Amniotic epithelial cell (primary cell): ENCODE results near the gene CCR8.
"Not testable (repeated sequence)": the region's sequence is repeated elsewhere in the genome, so short reads cannot be mapped to it uniquely, and the experiment has no call there.

Experiments
- DNase-seq: peaks from one replicate; pipeline ENCODE4 v3.0.0-alpha.2; 2010; ENCODE audit warnings: low read depth

Gene CCR8

DNA sequence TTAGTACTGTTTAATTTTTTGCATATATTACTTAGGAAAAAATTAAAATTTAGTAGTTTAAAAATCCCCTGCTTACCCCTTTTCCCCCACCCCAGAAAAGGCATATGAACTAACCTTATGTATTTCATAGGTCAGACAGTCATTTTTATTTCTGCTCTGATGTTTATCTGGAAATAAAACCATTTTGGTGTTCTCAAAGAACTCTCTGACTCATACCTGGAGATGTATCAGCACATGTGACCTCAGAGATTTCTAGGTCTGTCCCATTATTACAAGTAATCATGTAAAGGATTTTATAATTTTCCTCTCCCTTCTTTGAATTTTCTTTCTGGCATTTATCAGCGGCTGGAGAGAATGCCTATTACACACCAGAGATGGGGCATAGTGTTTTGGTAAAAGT lies 14.1 kb upstream of the CCR8 start:
- no peak for DNase-seq

- DNase-seq, result no peak
Observed at GRCh38 chr3:39317571-39318169, 11.8 kb upstream of the CCR8 start.

DNA sequence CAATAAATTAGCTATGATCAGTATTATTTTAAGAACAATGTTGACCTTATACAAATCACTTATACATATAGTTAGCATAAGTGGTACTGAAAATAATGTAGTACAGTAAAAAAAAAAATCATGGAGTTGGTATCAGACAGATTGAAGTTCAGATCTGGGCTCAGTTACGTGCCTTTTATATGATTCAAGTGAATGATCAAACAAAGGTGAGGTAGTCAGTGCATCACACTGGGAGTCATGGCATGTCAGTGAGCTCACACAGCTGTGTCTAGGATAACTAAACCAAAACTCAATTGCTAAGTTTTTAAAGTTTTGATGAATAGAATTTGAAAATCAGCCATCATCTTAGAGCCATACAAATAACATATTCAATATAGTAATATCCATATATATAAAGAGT lies 11.2 kb upstream of the CCR8 start:
- no peak for DNase-seq

DNA sequence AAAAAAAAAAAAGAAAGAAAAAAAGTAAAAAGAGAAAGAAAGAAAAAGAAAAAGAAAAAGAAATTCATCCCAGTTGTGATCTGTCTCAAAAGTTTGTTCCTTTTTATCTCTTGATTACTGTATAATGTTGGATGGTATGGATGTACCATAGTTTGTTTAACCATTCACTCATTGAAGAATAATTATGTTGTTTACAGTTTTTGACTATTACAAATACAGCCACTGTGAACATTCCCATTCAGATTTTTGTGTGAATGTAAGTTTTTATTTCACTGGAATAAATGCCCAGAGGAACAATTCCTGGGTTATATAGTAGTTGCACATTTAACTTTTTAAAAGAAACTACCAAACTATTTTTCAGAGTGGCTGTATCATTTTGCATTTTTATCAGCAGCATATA lies 10.3 kb upstream of the CCR8 start:
- DNase-seq, result no peak

- DNase-seq, result not testable (repeated sequence)
Observed at GRCh38 chr3:39321574-39321983, 7.9 kb upstream of the CCR8 start.

DNA sequence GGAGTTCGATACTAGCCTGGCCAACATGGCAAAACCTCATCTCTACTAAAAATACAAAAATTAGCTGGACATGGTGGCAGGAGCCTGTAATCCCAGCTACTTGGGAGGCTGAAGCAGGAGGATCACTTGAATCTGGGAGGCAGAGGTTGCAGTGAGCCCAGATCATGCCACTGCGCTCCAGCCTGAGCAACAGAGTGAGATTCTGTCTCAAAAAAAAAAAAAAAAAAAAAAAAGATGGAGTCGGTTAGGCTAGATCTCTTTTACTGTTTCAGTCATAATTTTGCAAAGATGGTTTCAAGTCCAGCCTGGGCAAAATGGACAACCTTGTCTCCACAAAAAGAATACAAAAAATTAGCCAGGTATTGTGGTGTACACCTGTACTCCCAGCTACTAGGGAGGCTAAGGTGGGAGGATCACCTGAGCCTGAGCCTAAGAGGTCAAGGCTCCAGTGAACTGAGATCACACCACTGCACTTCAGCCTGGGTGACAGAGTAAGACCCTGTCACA lies 7.2 kb upstream of the CCR8 start:
- DNase-seq, result not testable (repeated sequence)

GRCh38 chr3:39322936-39323335 lies 6.6 kb upstream of the CCR8 start:
- DNase-seq, result no peak

DNA sequence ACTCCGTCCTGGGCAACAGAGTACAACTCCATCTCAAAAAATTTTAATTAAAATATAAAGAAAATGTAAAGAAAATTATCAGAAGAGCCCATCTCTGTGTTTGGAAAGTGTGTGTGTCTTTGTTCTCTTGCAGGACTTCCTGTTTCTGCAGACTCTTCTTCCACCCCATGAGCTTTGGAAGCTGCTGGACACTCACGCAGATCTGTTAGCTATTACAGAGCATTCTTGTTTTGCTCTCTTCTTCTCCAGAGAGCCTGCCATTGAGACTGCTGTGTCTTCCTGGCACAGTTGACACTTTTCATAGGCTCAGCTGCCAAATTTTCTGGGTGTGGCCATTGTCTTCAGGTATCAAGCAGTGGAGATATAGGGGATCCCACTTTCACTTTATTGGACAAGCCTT lies 6.0 kb upstream of the CCR8 start:
- no peak for DNase-seq

DNA sequence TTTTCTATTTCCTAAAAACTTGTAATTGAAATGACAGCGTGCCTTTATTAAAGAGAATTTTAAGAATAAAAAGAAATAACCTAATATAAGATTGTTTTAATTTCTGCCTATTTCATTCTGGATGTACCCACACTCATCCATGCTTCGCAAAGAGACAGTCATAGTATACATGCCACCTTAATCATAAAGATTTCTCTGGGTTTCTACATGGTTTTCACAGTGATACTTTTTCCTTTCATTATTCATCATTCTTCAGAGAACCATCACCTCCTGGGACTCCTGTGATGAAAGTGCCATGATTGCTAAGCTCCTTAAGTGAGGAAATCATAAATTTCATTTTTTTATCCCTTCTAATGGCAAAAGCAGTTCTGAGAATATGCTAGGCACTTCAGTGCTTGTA lies 4.3 kb upstream of the CCR8 start:
- DNase-seq, result no peak

- no peak for DNase-seq
Observed at GRCh38 chr3:39327053-39327745, 2.3 kb upstream of the CCR8 start.

- DNase-seq, result no peak
Observed at GRCh38 chr3:39327746-39328349, 1.7 kb upstream of the CCR8 start.

GRCh38 chr3:39330824-39331223 lies 1.3 kb downstream of the CCR8 start:
- DNase-seq, result no peak

DNA sequence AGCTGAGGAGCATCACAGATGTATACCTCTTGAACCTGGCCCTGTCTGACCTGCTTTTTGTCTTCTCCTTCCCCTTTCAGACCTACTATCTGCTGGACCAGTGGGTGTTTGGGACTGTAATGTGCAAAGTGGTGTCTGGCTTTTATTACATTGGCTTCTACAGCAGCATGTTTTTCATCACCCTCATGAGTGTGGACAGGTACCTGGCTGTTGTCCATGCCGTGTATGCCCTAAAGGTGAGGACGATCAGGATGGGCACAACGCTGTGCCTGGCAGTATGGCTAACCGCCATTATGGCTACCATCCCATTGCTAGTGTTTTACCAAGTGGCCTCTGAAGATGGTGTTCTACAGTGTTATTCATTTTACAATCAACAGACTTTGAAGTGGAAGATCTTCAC lies 3.0 kb downstream of the CCR8 start:
- DNase-seq, result no peak

DNA sequence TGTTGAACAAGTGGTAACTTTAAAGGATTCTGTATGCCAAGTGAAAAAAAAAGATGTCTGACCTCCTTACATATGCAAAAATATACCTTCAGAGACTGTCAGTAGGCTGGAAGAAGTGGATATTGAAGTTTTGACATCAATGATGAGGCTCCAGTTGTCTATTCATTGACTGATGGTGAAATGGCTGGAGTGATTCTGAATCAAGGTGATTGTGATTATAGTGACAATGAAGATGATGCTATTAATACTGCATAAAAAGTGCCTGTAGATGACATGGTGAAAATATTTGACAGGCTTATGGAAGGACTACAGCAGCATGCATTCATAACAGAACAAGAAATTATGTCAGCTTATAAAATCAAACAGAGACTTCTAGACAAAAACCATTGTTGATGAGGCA lies 4.1 kb downstream of the CCR8 start:
- no peak for DNase-seq

- no peak for DNase-seq
Observed at GRCh38 chr3:39334205-39334604, 4.7 kb downstream of the CCR8 start.

DNA sequence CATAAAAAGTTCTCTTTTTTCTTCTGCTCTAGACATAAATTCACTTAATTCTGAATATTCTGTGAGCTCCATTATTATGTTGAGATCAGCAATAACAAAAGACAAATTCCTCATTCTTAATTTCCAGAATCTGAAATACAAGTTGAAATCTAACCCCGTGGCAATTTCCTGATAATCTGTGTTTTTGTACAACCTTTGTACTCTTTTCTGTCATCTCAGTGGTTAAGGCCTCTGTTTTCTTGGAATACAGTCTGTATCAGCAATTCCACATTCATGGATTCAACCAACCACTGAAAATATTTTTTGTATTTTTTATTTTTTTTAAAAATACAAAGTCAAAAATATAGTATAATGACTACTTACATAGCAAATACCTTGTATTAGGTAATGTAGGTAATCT lies 8.7 kb downstream of the CCR8 start:
- DNase-seq, result no peak

- DNase-seq, result no peak
Observed at GRCh38 chr3:39339086-39339485, 9.6 kb downstream of the CCR8 start.

DNA sequence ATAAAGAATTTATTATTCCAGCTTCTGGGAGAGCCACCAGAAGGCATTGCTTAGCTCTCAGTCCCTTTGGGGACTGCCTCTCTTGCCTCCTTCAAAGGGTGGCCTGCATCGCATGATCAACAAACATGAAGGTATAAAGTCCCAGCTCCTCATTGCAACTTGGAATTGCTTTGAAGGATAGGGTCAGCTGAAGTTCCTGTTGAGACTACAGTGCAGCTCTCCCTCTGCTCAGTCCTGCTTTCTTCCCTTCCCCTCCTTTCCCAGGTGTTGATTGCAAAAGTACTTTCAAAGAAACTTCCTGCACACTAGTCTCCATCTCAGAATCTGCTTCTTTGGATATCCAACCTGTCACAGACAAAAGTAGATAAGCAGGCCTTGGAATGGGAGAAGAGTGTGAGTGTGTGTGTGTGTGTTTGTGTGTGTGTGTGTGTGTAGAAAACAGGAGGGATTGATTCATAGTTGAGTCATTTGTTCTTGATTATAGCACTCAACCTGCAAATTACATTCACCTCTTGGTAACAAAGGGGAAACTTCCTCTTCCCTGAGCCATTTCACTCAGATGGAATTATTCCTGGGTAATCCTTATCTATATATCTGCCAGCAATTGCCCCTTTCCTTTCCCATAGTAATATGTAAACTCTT lies 13.7 kb downstream of the CCR8 start:
- peak; percentile 2 for DNase-seq

- no peak for DNase-seq
Observed at GRCh38 chr3:39343760-39344159, 14.3 kb downstream of the CCR8 start.

GRCh38 chr3:39344746-39345344 lies 15.3 kb downstream of the CCR8 start:
- no peak for DNase-seq

DNA sequence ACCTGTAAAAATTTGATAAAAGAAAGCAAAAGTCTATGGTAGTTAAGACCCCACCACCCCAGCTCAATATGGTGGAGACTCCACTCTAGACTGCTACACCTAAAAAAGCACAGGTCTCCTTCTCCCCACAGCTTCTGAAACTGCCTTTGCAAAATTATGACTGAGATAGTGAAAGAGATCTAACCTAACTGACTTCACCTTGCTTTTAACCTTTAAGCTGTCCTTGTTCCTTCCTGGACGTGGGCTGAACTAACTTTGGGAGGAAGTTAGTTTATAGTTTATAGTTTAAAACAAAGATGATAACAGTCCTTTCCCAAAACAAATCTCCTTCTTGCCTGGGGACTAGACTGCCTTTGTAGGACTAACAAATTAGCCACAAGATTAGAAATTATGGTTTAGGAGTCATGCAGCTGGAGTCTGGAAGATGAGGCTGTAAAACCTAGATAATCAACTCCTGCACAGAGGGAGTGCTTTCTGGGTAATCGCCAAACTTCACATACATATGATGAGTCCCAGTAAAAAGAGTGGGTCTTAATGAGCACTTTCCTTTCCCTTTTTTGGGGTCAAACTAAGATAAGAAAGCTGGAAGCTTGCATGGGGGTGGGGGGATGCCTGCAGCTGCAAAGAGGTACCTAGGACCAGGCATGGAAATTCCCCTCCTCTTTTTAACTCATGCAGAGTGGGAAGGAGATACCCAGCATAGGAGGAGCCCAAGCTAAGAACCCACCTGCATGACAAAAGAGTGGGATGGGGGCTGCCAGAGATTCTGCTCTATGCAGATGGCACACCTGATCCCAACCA lies 17.5 kb downstream of the CCR8 start:
- no peak for DNase-seq

- DNase-seq, result no peak
Observed at GRCh38 chr3:39347586-39347876, 18.0 kb downstream of the CCR8 start.
